Epidermal melanocyte (primary cell): ENCODE data around the gene RFPL3.
"Not testable (repeated sequence)": the region's sequence is repeated elsewhere in the genome, so short reads cannot be mapped to it uniquely, and the experiment has no call there.

Experiments
- DNase-seq: peaks from one replicate; pipeline ENCODE4 v3.0.0; 2011; ENCODE audit warnings: low spot score; ENCODE audit not compliant: insufficient read length

Gene RFPL3

GRCh38 chr22:32352681-32353080, 5.0 kb upstream of the RFPL3 start:
- DNase-seq, result no peak

- DNase-seq, result no peak
These were observed 4.4 kb upstream of the RFPL3 start for GRCh38 chr22:32353292-32353691.

GRCh38 chr22:32353840-32354239, 3.8 kb upstream of the RFPL3 start:
- no peak for DNase-seq

- DNase-seq, result no peak
These were observed 3.0 kb upstream of the RFPL3 start for GRCh38 chr22:32354360-32355351.

- DNase-seq, result no peak
These were observed 1.9 kb upstream of the RFPL3 start for GRCh38 chr22:32355760-32356159.

GRCh38 chr22:32360096-32360495, 2.4 kb downstream of the RFPL3 start:
- not testable (repeated sequence) for DNase-seq

GRCh38 chr22:32361257-32361656, 3.6 kb downstream of the RFPL3 start:
- no peak for DNase-seq

GRCh38 chr22:32364210-32364609, 6.5 kb downstream of the RFPL3 start:
- DNase-seq, result no peak

- no peak for DNase-seq
These were observed 18.2 kb downstream of the RFPL3 start for GRCh38 chr22:32375678-32376450.

GRCh38 chr22:32376681-32377080, 19.0 kb downstream of the RFPL3 start:
- no peak for DNase-seq

GRCh38 chr22:32378707-32379272, 21.1 kb downstream of the RFPL3 start:
- no peak for DNase-seq

- DNase-seq, result no peak
These were observed 23.3 kb downstream of the RFPL3 start for GRCh38 chr22:32380991-32381390.

GRCh38 chr22:32385681-32386080, 28.0 kb downstream of the RFPL3 start:
- no peak for DNase-seq

- DNase-seq, result no peak
These were observed 32.0 kb downstream of the RFPL3 start for GRCh38 chr22:32389685-32390084.

- no peak for DNase-seq
These were observed 37.4 kb downstream of the RFPL3 start for GRCh38 chr22:32395107-32395506.

- DNase-seq, result no peak
These were observed 38.6 kb downstream of the RFPL3 start for GRCh38 chr22:32396255-32396654.

- no peak for DNase-seq
These were observed 39.1 kb downstream of the RFPL3 start for GRCh38 chr22:32396746-32397145.

- no peak for DNase-seq
These were observed 43.8 kb downstream of the RFPL3 start for GRCh38 chr22:32401486-32401885.

- no peak for DNase-seq
These were observed 46.4 kb downstream of the RFPL3 start for GRCh38 chr22:32404021-32404420.

- no peak for DNase-seq
These were observed 49.6 kb downstream of the RFPL3 start for GRCh38 chr22:32407312-32407711.

GRCh38 chr22:32407936-32408335, 50.3 kb downstream of the RFPL3 start:
- DNase-seq, result no peak

- DNase-seq, result no peak
These were observed 52.3 kb downstream of the RFPL3 start for GRCh38 chr22:32409977-32410376.
